Panc1 (cell line): ENCODE measurements around the gene MAP3K15. TPM values are rescaled to one million over a fixed set of nuclear protein-coding genes. Genes with fewer than 3 reads are reported as not detected.

Experiments
- ATAC-seq: fragments of 200-7000 bp; cut with Tn5 transposase; 2 replicates; pipeline ENCODE4 v1.9.1; 2020; ENCODE audit warnings: mild to moderate bottlenecking, moderate library complexity
- BruUV-seq: library from RNA; stranded (reverse); fragments of 400-500 nt; replicated peaks from 2 replicates; lab custom pipeline; 2021; lab: Mats Ljungman, UMichigan
- CTCF ChIA-PET: fragments of 300-600 bp; sonication (Branson Sonifier 250); formaldehyde crosslinking; loops from one replicate; lab custom pipeline; 2022; ENCODE audit warnings: antibody characterized with exemption; lab: Charles Lee
- POLR2A ChIA-PET: fragments of 300-600 bp; sonication (Branson Sonifier 250); formaldehyde crosslinking; loops from one replicate; lab custom pipeline; 2022; ENCODE audit warnings: antibody characterized with exemption; lab: Charles Lee
- DNase-seq: peaks from one replicate; pipeline ENCODE4 v3.0.0-alpha.2; 2010; ENCODE audit warnings: low read depth, low spot score
- H3K27ac ChIP-seq: 2 replicates; pipeline ENCODE4 v1.5.1; 2011; ENCODE audit warnings: mild to moderate bottlenecking, low read length, inconsistent platforms
- H3K27me3 ChIP-seq: fragments of 200-500 bp; sonication (Bioruptor generic); 2 replicates; pipeline ENCODE4 v1.6.0; 2014; ENCODE audit warnings: low read length, inconsistent platforms; ENCODE audit not compliant: control insufficient read depth, insufficient read depth
- H3K36me3 ChIP-seq: fragments of 200-500 bp; sonication (Bioruptor generic); 2 replicates; pipeline ENCODE4 v1.5.1; 2014; ENCODE audit warnings: inconsistent platforms, mild to moderate bottlenecking, low read length, moderate library complexity; ENCODE audit not compliant: control insufficient read depth, insufficient read depth
- H3K4me1 ChIP-seq: 2 replicates; pipeline ENCODE4 v1.5.1; 2011; ENCODE audit warnings: inconsistent platforms, mild to moderate bottlenecking, low read length, moderate library complexity; ENCODE audit not compliant: control insufficient read depth, insufficient read depth
- H3K4me3 ChIP-seq, 2 experiments: 2 replicates each; pipeline ENCODE4 v1.5.1; 2011 to 2012; ENCODE audit warnings: low read depth in 2 of 2, low read length in 2 of 2, mild to moderate bottlenecking in 2 of 2, inconsistent platforms in 1 of 2, moderate library complexity in 1 of 2
- H3K9me3 ChIP-seq: fragments of 200-500 bp; sonication (Bioruptor generic); 2 replicates; pipeline ENCODE4 v1.5.1; 2014; ENCODE audit warnings: low read depth, mild to moderate bottlenecking, inconsistent platforms, low read length, moderate library complexity; ENCODE audit not compliant: control insufficient read depth, insufficient read depth
- CTCF ChIP-seq: fragments of 450-650 bp; IDR thresholded peaks from 2 replicates; pipeline ENCODE4 v1.5.1; 2017; ENCODE audit warnings: mild to moderate bottlenecking
- POLR2AphosphoS5 ChIP-seq: IDR thresholded peaks from 2 replicates; pipeline ENCODE4 v1.6.1; 2012; ENCODE audit warnings: mild to moderate bottlenecking, low read depth, low read length, moderate library complexity
- REST ChIP-seq, 2 experiments: IDR thresholded peaks; 2 replicates each; pipeline ENCODE4 v1.6.1; 2011 to 2012; ENCODE audit warnings: low read depth in 2 of 2, control low read depth in 1 of 2, low read length in 1 of 2, mild to moderate bottlenecking in 1 of 2, moderate library complexity in 1 of 2; ENCODE audit not compliant: insufficient read depth in 1 of 2
- SIN3A ChIP-seq: IDR thresholded peaks from 2 replicates; pipeline ENCODE4 v1.6.1; 2012; ENCODE audit warnings: low read depth, mild to moderate bottlenecking, low read length, moderate library complexity, borderline replicate concordance; ENCODE audit not compliant: insufficient read depth
- TCF7L2 ChIP-seq: IDR thresholded peaks from 2 replicates; pipeline ENCODE4 v1.6.1; 2011; ENCODE audit warnings: mild to moderate bottlenecking, low read depth, low read length, inconsistent platforms
- in situ Hi-C: cut with HindIII; loops from 2 replicates; pipeline ENCODE4 v1.10.0; 2016; ENCODE audit warnings: low sequenced_read_pairs, low pct_unique_long_range_greater_than_20kb
- intact Hi-C: fragments of 100-400 bp; cut with micrococcal nuclease; formaldehyde crosslinking; loops from one replicate; pipeline ENCODE4 v1.10.0; 2022; ENCODE audit not compliant: unreplicated experiment
- total RNA-seq: library from RNA; stranded (reverse); gene quantifications from one replicate; pipeline ENCODE4 v1.2.1, GENCODE V29; 2021; ENCODE audit not compliant: unreplicated experiment

MAP3K15 gene
- total RNA-seq, 1 experiment from 2014 or later = 4.9 TPM

GRCh38 chrX:19540076-19540475 is 24.8 kb upstream of the MAP3K15 start:
- in situ Hi-C loops (no loop called here), intact Hi-C loops (no loop called here)
- ChIA-PET CTCF (no interaction called here), POLR2A (no interaction called here)
- H3K4me3 ChIP-seq = no peak overlapping the region
- no peak for TF ChIP-seq SIN3A
- TF ChIP-seq REST (IDR thresholded peaks at IDR 0.05; ENCODE audit: insufficient read depth in 1 of 2, low read depth in 2 of 2, low read length in 1 of 2) = no peak
- TF ChIP-seq TCF7L2 = no peak
- no peak for TF ChIP-seq CTCF
- TF ChIP-seq POLR2AphosphoS5 = no peak
- no peaks in the 10 kb centered on the region for H3K9me3 ChIP-seq
- ATAC-seq (no peak), DNase-seq (no peak)
- no peaks in the 10 kb centered on the region for H3K36me3 ChIP-seq
- H3K4me1 ChIP-seq = no peaks in the 10 kb centered on the region
- H3K27ac ChIP-seq = no peak overlapping the region
- BruUV-seq = no TSS peak
- no peaks in the 10 kb centered on the region for H3K27me3 ChIP-seq

- Histone ChIP-seq H3K36me3 (no peaks in the 10 kb centered on the region), H3K27ac (no peak overlapping the region), H3K9me3 (no peaks in the 10 kb centered on the region), H3K4me1 (no peaks in the 10 kb centered on the region), H3K4me3 (no peak overlapping the region), H3K27me3 (no peaks in the 10 kb centered on the region)
- no peak for ATAC-seq
- ChIA-PET POLR2A (no interaction called here), CTCF (no interaction called here)
- BruUV-seq = no TSS peak
- intact Hi-C loops (no loop called here), in situ Hi-C loops (no loop called here)
- DNase-seq = no peak
- no peak for TF ChIP-seq SIN3A
- no peak for TF ChIP-seq TCF7L2
- TF ChIP-seq POLR2AphosphoS5 = no peak
- no peak for TF ChIP-seq CTCF
- TF ChIP-seq REST (IDR thresholded peaks at IDR 0.05; ENCODE audit: insufficient read depth in 1 of 2, low read depth in 2 of 2, low read length in 1 of 2) = no peak
Observed at GRCh38 chrX:19539665-19540064, 24.4 kb upstream of the MAP3K15 start.
